GM12878 (cell line): ENCODE data around the gene WHRN.
A peak's percentile ranks its signal among the peaks of the same experiment; 100 is the strongest.

ENCODE experiments used
- CBFB ChIP-seq: IDR thresholded peaks from 2 replicates; pipeline ENCODE4 v1.6.1; 2016; ENCODE audit warnings: antibody characterized with exemption, low read depth
- CEBPB ChIP-seq, 2 experiments: fragments of 150-350 bp in 1 of 2; IDR thresholded peaks; 2 replicates each; pipeline ENCODE4 v1.6.1; 2012 to 2014; ENCODE audit warnings: low read depth in 2 of 2, low read length in 2 of 2, borderline replicate concordance in 1 of 2, inconsistent platforms in 1 of 2
- EZH2 ChIP-seq: IDR thresholded peaks from 2 replicates; pipeline ENCODE4 v1.6.1; 2012; ENCODE audit warnings: low read depth, mild to moderate bottlenecking, control low read depth, inconsistent platforms, low read length, borderline replicate concordance; ENCODE audit not compliant: control insufficient read depth
- HDAC6 ChIP-seq: fragments of 200-600 bp; sonication (generic); IDR thresholded peaks from one replicate; pipeline ENCODE4 v1.8.0; 2017; ENCODE audit warnings: antibody characterized with exemption; ENCODE audit not compliant: unreplicated experiment
- NFYB ChIP-seq: IDR thresholded peaks from 2 replicates; pipeline ENCODE4 v1.6.1; 2011; ENCODE audit warnings: low read depth, mild to moderate bottlenecking, low read length, improper control_type of control experiment, moderate library complexity; ENCODE audit not compliant: insufficient read depth
- POLR2AphosphoS5 ChIP-seq: IDR thresholded peaks from 2 replicates; pipeline ENCODE4 v1.6.1; 2011; ENCODE audit warnings: mild to moderate bottlenecking, low read length, inconsistent platforms
- TF ChIP-seq, protein P1 (sequence below): fragments of 450-650 bp; IDR thresholded peaks from 2 replicates; pipeline ENCODE4 v1.6.1; 2018; ENCODE audit warnings: borderline replicate concordance, mild to moderate bottlenecking; ENCODE audit not compliant: partially characterized antibody
- TF ChIP-seq, protein P2 (sequence below): fragments of 450-650 bp; IDR thresholded peaks from 2 replicates; pipeline ENCODE4 v1.6.1; 2016; ENCODE audit warnings: mild to moderate bottlenecking, moderate library complexity, borderline replicate concordance
- TF ChIP-seq, protein P3 (sequence below): IDR thresholded peaks from 2 replicates; pipeline ENCODE4 v1.6.1; 2012; ENCODE audit warnings: mild to moderate bottlenecking, low read depth, low read length

DNA sequence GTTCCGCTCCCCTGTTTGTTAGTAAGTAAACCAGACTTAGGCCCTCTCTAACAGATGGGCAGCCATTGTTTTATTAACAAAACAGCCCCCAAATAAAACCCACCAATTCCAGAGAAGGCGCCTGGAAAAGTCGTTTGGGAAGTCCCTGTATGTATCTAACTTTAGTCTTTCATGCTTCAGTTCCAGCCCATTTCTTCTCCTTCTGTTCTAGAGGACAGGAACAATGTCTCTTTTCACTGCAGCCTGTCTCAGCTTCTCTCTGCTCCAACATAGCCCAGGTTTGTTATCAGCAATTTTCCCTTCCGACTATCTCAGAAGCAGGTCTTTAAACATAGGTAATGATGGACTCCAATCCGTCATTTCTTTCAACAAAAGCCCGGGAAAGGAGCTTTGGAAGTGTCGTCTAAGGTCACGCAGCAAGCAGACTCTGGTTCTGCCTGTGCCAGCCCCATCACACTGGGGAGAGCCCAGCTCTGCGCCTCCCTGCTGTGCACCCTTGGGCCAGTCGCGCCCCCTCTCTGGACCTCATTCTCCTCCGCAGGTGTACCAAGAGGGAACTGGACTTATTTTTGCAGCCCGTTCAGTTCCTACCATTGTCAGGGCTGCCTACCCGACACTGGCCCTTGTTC is 107.9 kb downstream of the WHRN start:
- TF ChIP-seq CEBPB (IDR thresholded peaks at IDR 0.05; ENCODE audit: borderline replicate concordance in 1 of 2, low read depth in 2 of 2, low read length in 2 of 2) (no peak), CBFB (no peak), NFYB (no peak), EZH2 (no peak), HDAC6 (no peak), POLR2AphosphoS5 (peak; percentile 59)
- TF ChIP-seq, protein P1, sequence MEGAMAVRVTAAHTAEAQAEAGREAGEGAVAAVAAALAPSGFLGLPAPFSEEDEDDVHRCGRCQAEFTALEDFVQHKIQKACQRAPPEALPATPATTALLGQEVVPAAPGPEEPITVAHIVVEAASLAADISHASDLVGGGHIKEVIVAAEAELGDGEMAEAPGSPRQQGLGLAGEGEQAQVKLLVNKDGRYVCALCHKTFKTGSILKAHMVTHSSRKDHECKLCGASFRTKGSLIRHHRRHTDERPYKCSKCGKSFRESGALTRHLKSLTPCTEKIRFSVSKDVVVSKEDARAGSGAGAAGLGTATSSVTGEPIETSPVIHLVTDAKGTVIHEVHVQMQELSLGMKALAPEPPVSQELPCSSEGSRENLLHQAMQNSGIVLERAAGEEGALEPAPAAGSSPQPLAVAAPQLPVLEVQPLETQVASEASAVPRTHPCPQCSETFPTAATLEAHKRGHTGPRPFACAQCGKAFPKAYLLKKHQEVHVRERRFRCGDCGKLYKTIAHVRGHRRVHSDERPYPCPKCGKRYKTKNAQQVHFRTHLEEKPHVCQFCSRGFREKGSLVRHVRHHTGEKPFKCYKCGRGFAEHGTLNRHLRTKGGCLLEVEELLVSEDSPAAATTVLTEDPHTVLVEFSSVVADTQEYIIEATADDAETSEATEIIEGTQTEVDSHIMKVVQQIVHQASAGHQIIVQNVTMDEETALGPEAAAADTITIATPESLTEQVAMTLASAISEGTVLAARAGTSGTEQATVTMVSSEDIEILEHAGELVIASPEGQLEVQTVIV = no peak
- TF ChIP-seq, protein P2, sequence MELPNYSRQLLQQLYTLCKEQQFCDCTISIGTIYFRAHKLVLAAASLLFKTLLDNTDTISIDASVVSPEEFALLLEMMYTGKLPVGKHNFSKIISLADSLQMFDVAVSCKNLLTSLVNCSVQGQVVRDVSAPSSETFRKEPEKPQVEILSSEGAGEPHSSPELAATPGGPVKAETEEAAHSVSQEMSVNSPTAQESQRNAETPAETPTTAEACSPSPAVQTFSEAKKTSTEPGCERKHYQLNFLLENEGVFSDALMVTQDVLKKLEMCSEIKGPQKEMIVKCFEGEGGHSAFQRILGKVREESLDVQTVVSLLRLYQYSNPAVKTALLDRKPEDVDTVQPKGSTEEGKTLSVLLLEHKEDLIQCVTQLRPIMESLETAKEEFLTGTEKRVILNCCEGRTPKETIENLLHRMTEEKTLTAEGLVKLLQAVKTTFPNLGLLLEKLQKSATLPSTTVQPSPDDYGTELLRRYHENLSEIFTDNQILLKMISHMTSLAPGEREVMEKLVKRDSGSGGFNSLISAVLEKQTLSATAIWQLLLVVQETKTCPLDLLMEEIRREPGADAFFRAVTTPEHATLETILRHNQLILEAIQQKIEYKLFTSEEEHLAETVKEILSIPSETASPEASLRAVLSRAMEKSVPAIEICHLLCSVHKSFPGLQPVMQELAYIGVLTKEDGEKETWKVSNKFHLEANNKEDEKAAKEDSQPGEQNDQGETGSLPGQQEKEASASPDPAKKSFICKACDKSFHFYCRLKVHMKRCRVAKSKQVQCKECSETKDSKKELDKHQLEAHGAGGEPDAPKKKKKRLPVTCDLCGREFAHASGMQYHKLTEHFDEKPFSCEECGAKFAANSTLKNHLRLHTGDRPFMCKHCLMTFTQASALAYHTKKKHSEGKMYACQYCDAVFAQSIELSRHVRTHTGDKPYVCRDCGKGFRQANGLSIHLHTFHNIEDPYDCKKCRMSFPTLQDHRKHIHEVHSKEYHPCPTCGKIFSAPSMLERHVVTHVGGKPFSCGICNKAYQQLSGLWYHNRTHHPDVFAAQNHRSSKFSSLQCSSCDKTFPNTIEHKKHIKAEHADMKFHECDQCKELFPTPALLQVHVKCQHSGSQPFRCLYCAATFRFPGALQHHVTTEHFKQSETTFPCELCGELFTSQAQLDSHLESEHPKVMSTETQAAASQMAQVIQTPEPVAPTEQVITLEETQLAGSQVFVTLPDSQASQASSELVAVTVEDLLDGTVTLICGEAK = no peak
- TF ChIP-seq, protein P3, sequence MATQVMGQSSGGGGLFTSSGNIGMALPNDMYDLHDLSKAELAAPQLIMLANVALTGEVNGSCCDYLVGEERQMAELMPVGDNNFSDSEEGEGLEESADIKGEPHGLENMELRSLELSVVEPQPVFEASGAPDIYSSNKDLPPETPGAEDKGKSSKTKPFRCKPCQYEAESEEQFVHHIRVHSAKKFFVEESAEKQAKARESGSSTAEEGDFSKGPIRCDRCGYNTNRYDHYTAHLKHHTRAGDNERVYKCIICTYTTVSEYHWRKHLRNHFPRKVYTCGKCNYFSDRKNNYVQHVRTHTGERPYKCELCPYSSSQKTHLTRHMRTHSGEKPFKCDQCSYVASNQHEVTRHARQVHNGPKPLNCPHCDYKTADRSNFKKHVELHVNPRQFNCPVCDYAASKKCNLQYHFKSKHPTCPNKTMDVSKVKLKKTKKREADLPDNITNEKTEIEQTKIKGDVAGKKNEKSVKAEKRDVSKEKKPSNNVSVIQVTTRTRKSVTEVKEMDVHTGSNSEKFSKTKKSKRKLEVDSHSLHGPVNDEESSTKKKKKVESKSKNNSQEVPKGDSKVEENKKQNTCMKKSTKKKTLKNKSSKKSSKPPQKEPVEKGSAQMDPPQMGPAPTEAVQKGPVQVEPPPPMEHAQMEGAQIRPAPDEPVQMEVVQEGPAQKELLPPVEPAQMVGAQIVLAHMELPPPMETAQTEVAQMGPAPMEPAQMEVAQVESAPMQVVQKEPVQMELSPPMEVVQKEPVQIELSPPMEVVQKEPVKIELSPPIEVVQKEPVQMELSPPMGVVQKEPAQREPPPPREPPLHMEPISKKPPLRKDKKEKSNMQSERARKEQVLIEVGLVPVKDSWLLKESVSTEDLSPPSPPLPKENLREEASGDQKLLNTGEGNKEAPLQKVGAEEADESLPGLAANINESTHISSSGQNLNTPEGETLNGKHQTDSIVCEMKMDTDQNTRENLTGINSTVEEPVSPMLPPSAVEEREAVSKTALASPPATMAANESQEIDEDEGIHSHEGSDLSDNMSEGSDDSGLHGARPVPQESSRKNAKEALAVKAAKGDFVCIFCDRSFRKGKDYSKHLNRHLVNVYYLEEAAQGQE = no peak
